ENCODE results near the gene SH3RF3.

The SH3RF3 gene

GRCh38 chr2:109176928-109177327 is 47.9 kb downstream of the SH3RF3 start:
- no peak for DNase-seq (ENCODE audit: low read depth in 4 of 4, low spot score in 1 of 4)

GRCh38 chr2:109177635-109178034 is 48.6 kb downstream of the SH3RF3 start:
- DNase-seq (ENCODE audit: low read depth in 4 of 4, low spot score in 1 of 4): no peak

- DNase-seq (ENCODE audit: low read depth in 4 of 4, low spot score in 1 of 4): no peak
These were observed 50.0 kb downstream of the SH3RF3 start for GRCh38 chr2:109178968-109179367.

GRCh38 chr2:109180786-109181185 is 51.8 kb downstream of the SH3RF3 start:
- DNase-seq (ENCODE audit: low read depth in 4 of 4, low spot score in 1 of 4): no peak

- no peak for DNase-seq (ENCODE audit: low read depth in 4 of 4, low spot score in 1 of 4)
These were observed 53.4 kb downstream of the SH3RF3 start for GRCh38 chr2:109182426-109182825.

- no peak for DNase-seq (ENCODE audit: low read depth in 4 of 4, low spot score in 1 of 4)
These were observed 54.9 kb downstream of the SH3RF3 start for GRCh38 chr2:109183871-109184270.

- DNase-seq (ENCODE audit: low read depth in 4 of 4, low spot score in 1 of 4): no peak
These were observed 55.4 kb downstream of the SH3RF3 start for GRCh38 chr2:109184368-109184767.

- no peak for DNase-seq (ENCODE audit: low read depth in 4 of 4, low spot score in 1 of 4)
These were observed 56.3 kb downstream of the SH3RF3 start for GRCh38 chr2:109185338-109185737.

- no peak for DNase-seq (ENCODE audit: low read depth in 4 of 4, low spot score in 1 of 4)
These were observed 57.0 kb downstream of the SH3RF3 start for GRCh38 chr2:109185821-109186570.

GRCh38 chr2:109186656-109187250 is 57.7 kb downstream of the SH3RF3 start:
- no peak for DNase-seq (ENCODE audit: low read depth in 4 of 4, low spot score in 1 of 4)

- DNase-seq (ENCODE audit: low read depth in 4 of 4, low spot score in 1 of 4): no peak
These were observed 58.9 kb downstream of the SH3RF3 start for GRCh38 chr2:109187711-109188495.

GRCh38 chr2:109188496-109188890 is 59.5 kb downstream of the SH3RF3 start:
- no peak for DNase-seq (ENCODE audit: low read depth in 4 of 4, low spot score in 1 of 4)

- no peak for DNase-seq (ENCODE audit: low read depth in 4 of 4, low spot score in 1 of 4)
These were observed 59.9 kb downstream of the SH3RF3 start for GRCh38 chr2:109188898-109189297.

- no peak for DNase-seq (ENCODE audit: low read depth in 4 of 4, low spot score in 1 of 4)
These were observed 60.7 kb downstream of the SH3RF3 start for GRCh38 chr2:109189751-109190150.

GRCh38 chr2:109193807-109194619 is 65.0 kb downstream of the SH3RF3 start:
- DNase-seq (ENCODE audit: low read depth in 4 of 4, low spot score in 1 of 4): no peak

- no peak for DNase-seq (ENCODE audit: low read depth in 4 of 4, low spot score in 1 of 4)
These were observed 65.6 kb downstream of the SH3RF3 start for GRCh38 chr2:109194620-109194937.

- DNase-seq (ENCODE audit: low read depth in 4 of 4, low spot score in 1 of 4): no peak
These were observed 66.4 kb downstream of the SH3RF3 start for GRCh38 chr2:109195193-109196045.

- no peak for DNase-seq (ENCODE audit: low read depth in 4 of 4, low spot score in 1 of 4)
These were observed 67.3 kb downstream of the SH3RF3 start for GRCh38 chr2:109196081-109196875.

- no peak for DNase-seq (ENCODE audit: low read depth in 4 of 4, low spot score in 1 of 4)
These were observed 68.8 kb downstream of the SH3RF3 start for GRCh38 chr2:109197491-109198418.
